D721Med (cell line): Measurements from ENCODE around the gene ARHGEF33.

Experiments
- DNase-seq: peaks from one replicate; pipeline ENCODE4 v3.0.0; 2011; ENCODE audit warnings: low spot score; ENCODE audit not compliant: insufficient read length
- FAIRE-seq: peaks from 2 replicates; lab custom pipeline; 2011; peaks lifted over from hg19 to GRCh38; lab: Jason Lieb, UNC
- CTCF ChIP-seq: IDR thresholded peaks from 2 replicates; pipeline ENCODE4 v1.5.1; 2012; ENCODE audit warnings: mild to moderate bottlenecking, control low read depth; ENCODE audit not compliant: insufficient read depth; ENCODE audit errors: missing control alignments

ARHGEF33 gene

GRCh38 chr2:38889575-38889974 is at the start of gene ARHGEF33:
Gene ARHGEF33 (plus strand): TSS chr2:38889875. CDS start chr2:38919448, 29,573 bp downstream.
- no peak for TF ChIP-seq CTCF
- FAIRE-seq (peak; percentile 21), DNase-seq (no peak)

- TF ChIP-seq CTCF = no peak
- FAIRE-seq (no peak), DNase-seq (no peak)
These were observed 39.6 kb upstream of the ARHGEF33 start for GRCh38 chr2:38850045-38850444.

- DNase-seq = no peak
- no peak for TF ChIP-seq CTCF
These were observed 33.5 kb upstream of the ARHGEF33 start for GRCh38 chr2:38856165-38856564.

GRCh38 chr2:38862476-38862875 is 27.2 kb upstream of the ARHGEF33 start:
- no peak for DNase-seq
- no peak for TF ChIP-seq CTCF
- no peak for FAIRE-seq

More at GRCh38 chr2:38856165-38856564, 33.5 kb upstream of the ARHGEF33 start:
- FAIRE-seq = no peak

- DNase-seq (no peak), FAIRE-seq (no peak)
- TF ChIP-seq CTCF = no peak
These were observed 26.5 kb upstream of the ARHGEF33 start for GRCh38 chr2:38863061-38863695.

- no peak for DNase-seq
- no peak for FAIRE-seq
- no peak for TF ChIP-seq CTCF
These were observed 22.8 kb upstream of the ARHGEF33 start for GRCh38 chr2:38866773-38867443.

- no peak for FAIRE-seq
- no peak for TF ChIP-seq CTCF
- DNase-seq = no peak
These were observed 18.2 kb upstream of the ARHGEF33 start for GRCh38 chr2:38871432-38871831.
